GM12873 (cell line): ENCODE measurements around the gene TRPM8.

Source experiments
- CTCF ChIP-seq: IDR thresholded peaks from 2 replicates; pipeline ENCODE4 v1.5.1; 2012; ENCODE audit warnings: low read depth, mild to moderate bottlenecking, moderate library complexity, low read length, control low read depth; ENCODE audit not compliant: insufficient read depth; ENCODE audit errors: missing control alignments

Gene TRPM8

GRCh38 chr2:233979748-233980147 lies 62.6 kb downstream of the TRPM8 start:
- no peak for TF ChIP-seq CTCF

- no peak for TF ChIP-seq CTCF
Measured at GRCh38 chr2:233980955-233981561, 63.9 kb downstream of the TRPM8 start.

GRCh38 chr2:233981574-233982420 lies 64.6 kb downstream of the TRPM8 start:
- TF ChIP-seq CTCF = no peak

- no peak for TF ChIP-seq CTCF
Measured at GRCh38 chr2:233982421-233983121, 65.4 kb downstream of the TRPM8 start.

GRCh38 chr2:233983445-233983844 lies 66.3 kb downstream of the TRPM8 start:
- no peak for TF ChIP-seq CTCF

GRCh38 chr2:233988581-233988980 lies 71.4 kb downstream of the TRPM8 start:
- no peak for TF ChIP-seq CTCF

GRCh38 chr2:233989221-233989858 lies 72.2 kb downstream of the TRPM8 start:
- no peak for TF ChIP-seq CTCF
